PC-9 (cell line): Measurements from ENCODE around the gene PSMC1.

Experiments
- CTCF ChIP-seq: fragments of 200-600 bp; sonication (generic); conservative IDR thresholded peaks from 2 replicates; pipeline ENCODE4 v1.6.1; 2017; ENCODE audit warnings: mixed run types, antibody characterized with exemption, mild to moderate bottlenecking, moderate library complexity
- EZH2 ChIP-seq: fragments of 200-600 bp; sonication (generic); IDR thresholded peaks from 2 replicates; pipeline ENCODE4 v1.8.0; 2017; ENCODE audit warnings: antibody characterized with exemption, low read depth

DNA sequence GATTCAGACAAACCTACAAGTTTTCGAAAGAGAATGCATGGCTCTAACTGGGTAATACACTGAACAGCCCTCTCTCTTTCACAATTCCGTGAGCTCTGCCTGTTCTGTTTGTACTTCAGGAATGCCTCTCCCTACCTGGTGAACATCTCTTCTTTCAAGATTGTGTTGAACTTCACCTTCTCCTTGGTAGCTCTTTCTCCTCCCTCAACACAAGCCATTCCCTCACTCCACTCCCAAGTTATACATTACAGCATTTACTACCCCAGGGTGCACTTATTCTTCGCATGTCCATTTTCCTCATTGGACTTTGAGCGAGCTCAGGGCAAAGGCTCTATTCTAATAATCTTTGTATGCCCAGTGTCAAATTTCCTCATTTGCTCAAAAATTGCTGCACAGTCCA, 47.1 kb downstream of the PSMC1 start:
- TF ChIP-seq CTCF: no peak
- no peak for TF ChIP-seq EZH2
